BE2C (cell line): ENCODE data around the gene A1BG.

Source experiments
- DNase-seq: peaks from one replicate; pipeline ENCODE4 v3.0.0-alpha.2; 2020
- H3K27me3 ChIP-seq: fragments of 250-450 bp; sonication (Bioruptor Pico); 2 replicates; pipeline ENCODE4 v1.5.1; 2020; ENCODE audit warnings: mild to moderate bottlenecking
- H3K36me3 ChIP-seq: fragments of 250-450 bp; sonication (Bioruptor Pico); 2 replicates; pipeline ENCODE4 v1.5.1; 2020; ENCODE audit warnings: mild to moderate bottlenecking
- H3K4me1 ChIP-seq: fragments of 250-450 bp; sonication (Bioruptor Pico); 2 replicates; pipeline ENCODE4 v1.5.1; 2020
- H3K4me3 ChIP-seq: 2 replicates; pipeline ENCODE4 v1.5.1; 2011; ENCODE audit warnings: low read depth, low read length
- H3K9me3 ChIP-seq: fragments of 250-450 bp; sonication (Bioruptor Pico); 2 replicates; pipeline ENCODE4 v1.5.1; 2020
- TF ChIP-seq, protein P1 (sequence below): IDR thresholded peaks from 2 replicates; pipeline ENCODE4 v1.5.1; 2012; ENCODE audit warnings: mild to moderate bottlenecking, low read depth, low read length

The A1BG gene

DNA sequence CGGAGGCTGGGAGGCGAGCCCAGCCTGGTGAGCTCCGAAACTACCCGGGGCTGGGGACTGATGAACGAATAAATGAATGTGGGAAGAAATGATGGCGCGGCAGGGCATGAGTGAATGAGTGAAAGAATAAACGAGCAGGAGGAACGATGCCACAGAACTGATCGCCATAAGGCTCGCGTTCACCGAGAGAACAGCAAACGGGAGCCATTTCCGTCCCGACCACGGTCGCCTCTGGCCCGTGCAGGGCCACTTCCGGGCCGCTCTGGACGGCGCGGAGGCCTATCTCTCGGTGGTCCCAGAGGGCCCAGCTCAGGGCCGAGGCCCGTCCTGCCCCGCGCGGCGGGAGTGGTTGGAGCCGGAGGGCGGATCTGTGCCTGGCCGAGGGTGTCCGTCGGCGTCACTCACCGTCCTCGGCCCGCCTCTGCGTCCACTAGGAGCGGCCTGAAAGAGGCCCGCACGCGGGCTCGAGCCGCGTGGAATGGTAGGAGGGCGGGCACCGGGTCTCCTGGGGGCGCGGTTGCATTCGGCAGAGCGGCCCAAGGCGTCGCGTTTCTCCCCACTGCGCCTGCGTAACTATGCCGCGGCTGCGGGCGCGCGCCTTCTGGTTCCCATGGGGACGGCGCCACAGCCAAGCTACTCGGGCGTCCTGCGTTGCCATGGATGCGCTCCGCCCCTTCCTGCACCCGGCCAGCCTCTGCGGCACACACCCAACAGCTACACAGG lies 9.1 kb upstream of the A1BG start, which contains the start of gene ZNF497:
Gene ZNF497, minus strand, starts transcription at position 480 of the 723 bp plus-strand sequence. CDS start 5,116 bp downstream, outside the sequence.
- TF ChIP-seq, protein P1, sequence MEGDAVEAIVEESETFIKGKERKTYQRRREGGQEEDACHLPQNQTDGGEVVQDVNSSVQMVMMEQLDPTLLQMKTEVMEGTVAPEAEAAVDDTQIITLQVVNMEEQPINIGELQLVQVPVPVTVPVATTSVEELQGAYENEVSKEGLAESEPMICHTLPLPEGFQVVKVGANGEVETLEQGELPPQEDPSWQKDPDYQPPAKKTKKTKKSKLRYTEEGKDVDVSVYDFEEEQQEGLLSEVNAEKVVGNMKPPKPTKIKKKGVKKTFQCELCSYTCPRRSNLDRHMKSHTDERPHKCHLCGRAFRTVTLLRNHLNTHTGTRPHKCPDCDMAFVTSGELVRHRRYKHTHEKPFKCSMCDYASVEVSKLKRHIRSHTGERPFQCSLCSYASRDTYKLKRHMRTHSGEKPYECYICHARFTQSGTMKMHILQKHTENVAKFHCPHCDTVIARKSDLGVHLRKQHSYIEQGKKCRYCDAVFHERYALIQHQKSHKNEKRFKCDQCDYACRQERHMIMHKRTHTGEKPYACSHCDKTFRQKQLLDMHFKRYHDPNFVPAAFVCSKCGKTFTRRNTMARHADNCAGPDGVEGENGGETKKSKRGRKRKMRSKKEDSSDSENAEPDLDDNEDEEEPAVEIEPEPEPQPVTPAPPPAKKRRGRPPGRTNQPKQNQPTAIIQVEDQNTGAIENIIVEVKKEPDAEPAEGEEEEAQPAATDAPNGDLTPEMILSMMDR, result no peak
- Histone ChIP-seq H3K36me3 (no peaks in the 10 kb centered on the region), H3K4me1 (no peaks in the 10 kb centered on the region), H3K9me3 (no peaks in the 10 kb centered on the region), H3K4me3 (peak within 1 kb of the TSS; percentile 91), H3K27me3 (no peaks in the 10 kb centered on the region)
- DNase-seq, result peak; percentile 97

GRCh38 chr19:58361900-58362271 lies 8.6 kb upstream of the A1BG start:
- TF ChIP-seq, protein P1, result no peak
- no peaks in the 10 kb centered on the region for H3K9me3 ChIP-seq
- H3K4me1 ChIP-seq, result no peaks in the 10 kb centered on the region
- H3K4me3 ChIP-seq, result peak overlapping the region; percentile 91
- no peaks in the 10 kb centered on the region for H3K27me3 ChIP-seq
- no peaks in the 10 kb centered on the region for H3K36me3 ChIP-seq
- peak; percentile 56 for DNase-seq

- no peak overlapping the region for H3K4me3 ChIP-seq
- H3K4me1 ChIP-seq, result no peaks in the 10 kb centered on the region
- DNase-seq, result no peak
- no peaks in the 10 kb centered on the region for H3K9me3 ChIP-seq
- TF ChIP-seq, protein P1, result no peak
- H3K27me3 ChIP-seq, result no peaks in the 10 kb centered on the region
- no peaks in the 10 kb centered on the region for H3K36me3 ChIP-seq
Measured at GRCh38 chr19:58357481-58358145, 4.3 kb upstream of the A1BG start.

DNA sequence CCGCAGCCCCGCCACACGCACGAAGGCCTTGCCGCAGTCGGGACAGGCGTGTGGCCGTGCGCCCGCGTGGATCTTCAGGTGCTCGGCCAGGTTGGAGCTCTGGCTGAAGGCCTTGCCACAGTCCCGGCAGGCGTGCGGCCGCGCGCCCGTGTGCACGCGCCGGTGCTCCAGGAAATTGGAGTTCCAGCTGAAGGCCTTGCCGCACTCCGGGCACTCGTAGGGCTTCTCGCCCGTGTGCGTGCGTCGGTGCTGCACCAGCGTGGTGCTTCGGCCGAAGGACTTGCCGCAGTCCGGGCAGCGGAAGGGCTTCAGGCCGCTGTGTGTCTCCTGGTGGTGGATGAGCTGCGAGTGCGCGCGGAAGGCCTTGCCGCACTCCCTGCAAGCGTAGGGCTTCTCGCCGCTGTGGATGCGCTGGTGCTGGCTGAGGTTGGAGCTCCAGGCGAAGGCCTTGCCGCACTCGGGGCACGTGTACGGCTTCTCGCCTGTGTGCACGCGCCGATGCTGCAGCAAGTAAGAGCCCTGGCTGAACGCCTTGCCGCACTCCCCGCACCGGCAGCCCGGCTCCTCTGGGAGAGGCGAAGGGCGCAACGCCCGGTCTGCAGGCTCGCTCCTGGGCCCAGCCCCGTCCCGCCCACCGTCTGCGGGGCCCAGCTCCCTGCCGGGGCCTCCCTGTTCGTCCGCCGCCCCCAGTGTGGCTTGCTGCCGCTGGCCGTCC lies 3.6 kb upstream of the A1BG start:
- H3K4me1 ChIP-seq, result no peaks in the 10 kb centered on the region
- TF ChIP-seq, protein P1, result no peak
- H3K27me3 ChIP-seq, result no peaks in the 10 kb centered on the region
- H3K9me3 ChIP-seq, result no peaks in the 10 kb centered on the region
- H3K36me3 ChIP-seq, result no peaks in the 10 kb centered on the region
- no peak overlapping the region for H3K4me3 ChIP-seq
- no peak for DNase-seq

DNA sequence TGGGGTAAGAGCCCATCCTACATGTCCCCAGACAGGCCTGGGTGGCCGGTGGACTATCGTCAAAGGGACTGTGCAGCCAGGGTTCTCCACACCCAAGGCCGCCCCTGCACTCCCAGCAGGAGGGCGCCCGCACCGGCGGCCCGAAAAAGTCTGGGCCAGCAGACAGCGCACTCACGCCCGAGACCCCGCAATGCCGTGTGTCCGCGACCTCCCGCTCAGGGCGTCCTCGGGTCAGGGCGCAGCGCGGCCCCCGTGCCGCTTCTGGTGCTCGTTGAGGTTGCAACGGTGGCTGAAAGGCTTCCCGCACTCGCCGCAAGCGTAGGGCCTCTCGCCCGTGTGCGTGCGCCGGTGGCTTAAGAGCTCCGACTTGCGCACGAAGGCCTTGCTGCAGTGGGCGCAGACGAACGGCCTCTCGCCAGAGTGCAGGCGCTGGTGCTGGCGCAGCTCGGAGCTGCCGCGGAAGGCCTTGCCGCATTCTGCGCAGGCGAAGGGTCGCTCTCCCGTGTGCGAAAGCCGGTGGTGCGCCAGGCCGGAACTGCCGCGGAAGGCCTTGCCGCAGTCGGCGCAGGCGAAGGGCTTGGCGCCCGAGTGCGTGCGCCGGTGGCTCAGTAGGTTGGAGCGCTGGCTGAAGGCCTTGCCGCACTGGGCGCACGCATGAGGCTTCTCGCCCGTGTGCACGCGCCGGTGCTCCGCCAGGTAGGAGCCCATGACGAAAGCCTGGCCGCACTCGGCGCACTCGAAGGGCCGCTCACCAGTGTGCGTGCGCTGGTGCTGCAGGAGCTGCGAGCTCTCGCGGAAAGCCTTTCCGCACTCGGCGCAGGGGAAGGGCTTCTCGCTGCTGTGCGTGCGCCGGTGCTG lies 2.8 kb upstream of the A1BG start:
- TF ChIP-seq, protein P1, result no peak
- Histone ChIP-seq H3K36me3 (peaks cover 2% of the 10 kb centered on the region; the same call in 1 of the 2 replicates), H3K4me1 (no peaks in the 10 kb centered on the region), H3K9me3 (no peaks in the 10 kb centered on the region), H3K27me3 (no peaks in the 10 kb centered on the region), H3K4me3 (no peak overlapping the region)
- DNase-seq, result no peak
